ENCODE results near the gene TNFRSF14.

The TNFRSF14 gene

GRCh38 chr1:2609319-2610035 lies 53.3 kb downstream of the TNFRSF14 start:
- intact Hi-C loops (cut with DNase I) = no loop called here
- DNase-seq = peak in 4 of 10 donors; percentile 8 to 73 (median 68)

GRCh38 chr1:2610036-2610959 lies 54.1 kb downstream of the TNFRSF14 start:
- intact Hi-C loops (cut with DNase I) = no loop called here
- peak in 5 of 10 donors; percentile 23 to 87 (median 62) for DNase-seq

DNA sequence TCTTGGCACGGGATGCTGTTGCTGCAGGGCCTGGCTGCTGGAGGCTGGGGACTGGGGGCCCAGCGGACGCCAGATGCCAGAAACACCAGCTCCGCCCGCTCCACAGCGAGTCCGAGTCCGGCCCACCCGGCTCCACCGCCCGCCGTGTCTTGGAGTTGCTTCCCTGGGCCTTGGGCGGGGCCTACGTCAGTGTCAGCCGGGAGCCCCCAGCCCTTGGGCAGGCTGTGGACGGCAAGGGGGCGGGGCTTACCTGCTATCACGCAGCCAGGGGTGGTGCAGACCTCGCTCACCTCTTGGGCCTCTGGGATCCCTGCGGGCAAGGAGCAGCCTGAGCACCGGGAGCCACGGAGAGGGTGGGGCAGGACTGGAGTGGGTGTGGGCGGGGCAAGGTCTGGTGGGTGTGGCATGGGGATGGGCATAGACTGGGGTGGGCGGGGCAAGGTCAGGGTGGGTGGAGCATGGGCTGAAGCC lies 54.9 kb downstream of the TNFRSF14 start:
- intact Hi-C loops (cut with DNase I) = no loop called here
- DNase-seq = peak in 5 of 10 donors; percentile 17 to 90 (median 73)

DNA sequence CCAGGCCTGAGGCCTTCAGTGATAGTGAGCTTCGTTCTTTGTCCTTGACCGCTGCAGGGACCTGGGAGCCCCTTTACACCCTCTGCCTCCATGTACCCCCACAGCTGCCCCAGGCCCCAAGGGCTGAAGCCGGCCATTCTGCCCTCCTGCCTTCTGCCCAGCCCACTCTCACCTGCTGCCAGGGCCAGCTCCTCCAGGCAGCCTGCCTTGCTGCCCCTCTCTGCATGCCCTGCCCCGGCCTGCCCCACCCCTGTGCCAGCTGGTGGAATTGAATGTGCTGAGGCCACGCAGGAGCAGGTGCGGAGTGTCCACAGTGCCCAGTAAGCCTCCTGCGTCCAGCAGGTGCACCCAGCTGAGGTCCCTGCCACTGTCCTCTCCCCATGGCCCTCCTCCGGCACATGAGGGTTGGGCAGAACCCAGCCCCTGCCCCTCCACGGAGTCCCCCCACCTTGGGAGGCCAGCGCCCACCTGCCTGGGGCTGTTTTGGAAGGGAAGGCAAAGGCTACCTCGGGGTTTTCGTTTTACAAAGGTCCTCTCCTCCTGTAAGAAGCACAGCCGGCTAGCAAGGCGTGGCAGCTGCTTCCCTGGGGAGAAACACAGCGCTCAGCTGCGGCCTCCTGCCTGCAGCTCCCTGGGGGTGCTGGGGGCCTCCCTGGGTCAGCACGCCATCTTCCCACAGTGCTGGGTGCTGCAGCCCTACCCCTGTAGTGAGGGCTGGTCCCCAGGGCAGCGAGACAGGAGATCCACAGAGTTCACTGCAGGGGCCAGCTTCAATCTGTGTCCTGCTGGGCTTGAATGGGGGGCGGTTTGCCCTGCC lies 55.7 kb downstream of the TNFRSF14 start:
- intact Hi-C loops (cut with DNase I) = no loop called here
- DNase-seq = peak in 4 of 10 donors; percentile 4 to 80 (median 58)

DNA sequence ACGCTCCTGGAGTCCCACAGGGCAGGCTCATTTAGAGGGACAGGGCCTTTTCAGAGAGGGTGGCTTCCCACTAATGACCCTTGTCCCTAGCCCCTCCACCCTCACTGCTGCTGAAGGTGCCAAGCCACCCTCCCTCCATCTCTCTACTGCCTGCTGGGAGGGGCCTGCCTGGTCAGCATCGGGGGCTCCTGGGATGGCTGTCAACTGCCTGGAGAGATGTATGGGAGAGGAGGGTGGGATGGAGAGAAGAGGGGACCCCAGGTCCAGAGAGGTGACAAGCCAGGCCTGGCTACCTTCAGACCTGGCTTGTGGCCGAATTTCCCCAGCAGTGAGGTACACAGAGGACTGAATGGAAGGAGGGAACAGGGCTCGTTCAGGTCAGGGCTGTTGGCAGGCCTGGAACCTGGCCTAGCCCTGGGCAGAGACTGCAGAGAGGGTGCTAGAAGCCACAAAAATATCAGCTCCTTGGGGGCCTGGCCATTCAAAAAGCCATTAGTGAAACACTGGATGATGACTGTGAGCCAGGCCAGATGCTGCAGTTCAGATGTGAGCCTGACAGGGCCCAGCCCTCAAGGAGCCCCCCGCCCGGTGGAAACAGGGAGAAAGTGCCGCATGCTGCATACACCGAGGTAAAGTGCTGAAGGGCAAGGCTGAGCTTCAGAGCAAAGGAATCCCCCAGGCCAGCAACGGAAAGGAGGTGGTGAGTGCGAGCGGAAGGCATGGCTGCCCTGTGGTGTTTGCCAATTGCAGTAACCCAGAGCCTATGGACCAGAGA lies 56.6 kb downstream of the TNFRSF14 start:
- peak in 2 of 10 donors; percentile 59 to 68 for DNase-seq
- intact Hi-C loops (cut with DNase I) = no loop called here

Measured in posterior cingulate gyrus (tissue), 11 donors.